ENCODE results near the gene GOLGA6L26.
"Not testable (repeated sequence)": the region's sequence is repeated elsewhere in the genome, so short reads cannot be mapped to it uniquely, and the experiment has no call there.

Gene GOLGA6L26, protein sequence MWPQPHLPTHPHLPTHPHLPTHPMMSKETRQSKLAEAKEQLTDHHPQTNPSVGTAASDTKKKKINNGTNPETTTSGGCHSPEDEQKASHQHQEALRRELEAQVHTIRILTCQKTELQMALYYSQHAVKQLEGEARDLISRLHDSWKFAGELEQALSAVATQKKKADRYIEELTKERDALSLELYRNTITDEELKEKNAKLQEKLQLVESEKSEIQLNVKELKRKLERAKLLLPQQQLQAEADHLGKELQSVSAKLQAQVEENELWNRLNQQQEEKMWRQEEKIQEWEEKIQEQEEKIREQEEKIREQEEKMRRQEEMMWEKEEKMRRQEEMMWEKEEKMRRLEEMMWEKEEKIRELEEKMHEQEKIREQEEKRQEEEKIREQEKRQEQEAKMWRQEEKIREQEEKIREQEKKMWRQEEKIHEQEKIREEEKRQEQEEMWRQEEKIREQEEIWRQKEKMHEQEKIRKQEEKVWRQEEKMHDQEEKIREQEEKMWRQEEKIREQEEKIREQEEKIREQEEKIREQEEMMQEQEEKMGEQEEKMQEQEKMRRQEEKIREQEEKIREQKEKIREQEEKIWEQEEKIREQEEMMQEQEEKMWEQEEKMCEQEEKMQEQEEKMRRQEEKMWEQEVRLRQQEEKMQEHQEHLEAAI

GRCh38 chr15:23334096-23334495, at the start of gene GOLGA6L26:
Gene GOLGA6L26 (minus strand): TSS chr15:23334196. CDS start chr15:23334135, 61 bp downstream.
- DNase-seq, result not testable (repeated sequence)

DNA sequence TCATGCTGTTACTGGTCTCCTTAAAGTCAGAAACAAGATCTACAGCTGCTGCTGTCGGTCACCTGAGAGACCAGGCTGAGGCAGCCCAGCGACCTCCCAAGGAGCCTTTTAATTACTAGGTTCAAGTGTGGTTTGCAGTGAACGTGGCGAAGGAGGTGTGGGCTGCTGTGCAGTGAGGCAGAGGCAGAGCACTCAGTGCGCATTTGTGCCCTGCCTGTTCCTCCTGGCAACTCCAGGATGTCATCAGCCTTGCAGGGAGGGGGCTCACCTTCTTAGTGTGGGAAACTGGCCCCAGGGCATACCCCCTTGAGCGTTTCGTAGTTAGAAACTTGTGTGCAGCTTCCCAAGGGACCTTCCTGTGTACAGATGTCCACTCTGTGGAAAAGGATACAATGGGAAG, 47.2 kb upstream of the GOLGA6L26 start:
- not testable (repeated sequence) for DNase-seq

- not testable (repeated sequence) for DNase-seq
These were observed 46.7 kb upstream of the GOLGA6L26 start for GRCh38 chr15:23380700-23381099.

DNA sequence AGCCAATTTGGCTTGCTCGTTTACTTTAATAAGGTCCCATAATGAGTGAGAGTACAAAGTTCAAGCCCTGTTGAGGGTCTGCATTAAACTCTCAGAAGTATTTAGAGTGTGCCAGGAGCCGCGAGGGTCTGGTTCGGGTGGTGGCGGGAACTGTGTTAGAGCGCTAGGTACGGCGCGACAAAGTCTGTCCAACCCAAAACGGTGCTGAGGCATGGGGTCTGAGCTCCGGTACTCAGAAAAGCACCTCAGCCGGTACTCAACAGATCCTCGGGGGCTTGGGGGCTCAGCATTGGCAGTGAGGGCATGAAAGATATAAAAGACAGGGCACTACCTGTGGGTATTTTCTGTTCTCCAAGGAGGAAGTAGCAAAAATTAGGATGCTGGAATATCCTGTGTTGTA, 45.0 kb upstream of the GOLGA6L26 start:
- DNase-seq, result not testable (repeated sequence)

DNA sequence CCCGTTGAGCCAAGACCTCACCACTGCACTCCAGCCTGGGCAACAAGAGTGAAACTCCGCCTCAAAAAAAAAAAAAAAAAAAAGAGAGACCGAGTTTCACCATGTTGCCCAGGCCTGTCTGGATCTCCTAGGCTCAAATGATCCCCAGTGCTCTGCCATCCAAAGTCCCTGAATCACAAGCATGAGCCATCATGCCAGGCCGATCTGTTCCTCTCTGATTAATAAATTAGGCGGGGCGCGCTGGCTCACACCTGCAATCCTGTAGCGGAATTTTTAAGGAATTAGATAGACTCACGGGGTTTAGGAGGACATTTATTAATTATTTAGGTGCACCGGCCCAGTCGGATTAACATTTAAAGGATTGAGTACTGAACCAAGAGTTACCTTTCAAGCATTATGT, 40.2 kb upstream of the GOLGA6L26 start:
- DNase-seq, result not testable (repeated sequence)

DNA sequence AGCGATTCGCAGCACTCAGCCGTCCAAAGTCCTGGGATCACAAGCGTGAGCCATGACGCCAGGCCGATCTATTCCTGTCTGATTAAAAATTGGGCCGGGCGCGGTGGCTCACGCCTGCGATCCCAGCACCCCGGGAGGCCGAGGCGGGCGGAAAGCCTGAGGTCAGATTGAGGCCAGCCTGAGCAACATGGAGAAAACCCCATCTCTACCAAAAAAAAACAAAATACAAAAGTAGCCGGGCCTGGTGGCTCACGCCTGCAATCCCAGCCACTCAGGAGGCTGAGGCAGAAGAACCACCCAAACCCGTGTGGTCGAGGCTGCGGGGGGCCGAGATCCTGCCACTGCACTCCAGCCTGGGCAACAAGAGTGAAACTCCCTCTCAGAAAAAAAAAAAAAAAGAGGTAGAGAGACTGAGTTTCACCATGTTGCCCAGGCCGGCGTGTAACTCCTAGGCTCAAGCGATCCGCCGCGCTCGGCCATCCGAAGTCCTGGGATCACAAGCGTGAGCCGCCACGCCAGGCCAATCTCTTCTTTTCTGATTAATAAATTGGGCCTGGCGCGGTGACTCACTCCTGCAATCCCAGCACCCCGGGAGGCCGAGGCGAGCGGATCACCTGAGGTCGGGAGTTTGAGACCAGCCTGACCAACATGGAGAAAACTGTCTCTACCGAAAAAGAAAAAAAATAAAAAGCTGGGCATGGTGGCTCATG, 39.0 kb upstream of the GOLGA6L26 start:
- DNase-seq, result not testable (repeated sequence)

DNA sequence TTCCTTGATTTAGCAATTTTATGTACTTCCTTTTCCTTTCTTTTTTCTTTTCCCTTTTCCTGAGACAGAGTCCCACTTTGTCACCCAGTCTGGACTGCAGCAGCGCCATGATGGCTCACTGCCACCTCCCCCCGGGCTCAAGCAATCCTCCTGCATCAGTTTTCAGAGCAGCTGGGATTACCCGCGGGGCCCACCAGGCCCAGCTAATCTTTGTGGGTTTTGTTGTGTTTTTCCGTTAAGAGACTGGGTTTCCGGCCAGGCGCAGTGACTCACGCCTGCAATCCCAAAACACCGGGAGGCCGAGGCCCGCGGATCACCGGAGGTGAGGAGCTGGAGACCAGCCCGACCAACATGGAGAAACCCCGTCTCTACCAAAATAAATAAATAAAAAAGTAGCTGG, 38.3 kb upstream of the GOLGA6L26 start:
- no peak for DNase-seq

DNA sequence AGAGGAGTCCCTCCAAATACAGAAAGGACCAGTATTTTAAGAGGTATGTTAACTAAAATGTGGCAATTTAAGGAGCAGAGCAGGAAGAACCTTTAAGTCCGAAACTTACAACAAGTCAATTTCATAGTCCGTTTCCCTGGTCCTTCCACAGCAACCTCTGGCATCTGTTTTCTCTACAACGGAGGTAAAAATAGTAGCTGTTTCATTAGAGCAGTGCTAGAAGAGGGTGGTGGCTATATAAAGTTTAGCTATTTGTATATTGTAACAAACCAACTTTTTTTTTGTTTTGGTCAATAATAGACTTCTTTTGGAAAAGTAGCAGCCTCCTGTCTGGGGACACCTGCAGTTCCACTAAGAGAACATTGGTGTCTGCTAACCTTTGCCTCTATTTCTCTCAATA, 37.9 kb upstream of the GOLGA6L26 start:
- not testable (repeated sequence) for DNase-seq

- not testable (repeated sequence) for DNase-seq
These were observed 37.1 kb upstream of the GOLGA6L26 start for GRCh38 chr15:23371134-23371533.

GRCh38 chr15:23370578-23370977, 36.6 kb upstream of the GOLGA6L26 start:
- no peak for DNase-seq

DNA sequence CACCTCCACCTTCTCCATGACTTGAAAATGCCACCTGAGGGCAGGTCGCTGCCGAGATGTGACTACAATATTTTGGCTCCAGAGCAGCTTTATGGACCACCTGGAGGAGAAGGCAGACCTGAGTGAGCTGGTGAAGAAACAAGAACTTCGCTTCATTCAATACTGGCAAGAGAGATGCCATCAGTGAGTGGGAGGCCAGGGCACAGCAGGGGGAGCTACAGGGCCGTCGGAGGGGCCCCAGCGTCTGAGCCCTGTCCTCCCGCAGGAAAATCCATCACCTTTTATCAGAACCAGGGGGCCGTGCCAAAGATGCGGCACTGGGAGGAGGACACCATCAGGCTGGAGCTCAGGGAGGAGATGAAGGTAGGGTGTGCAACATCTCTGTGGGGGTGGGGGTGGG, 30.3 kb upstream of the GOLGA6L26 start:
- not testable (repeated sequence) for DNase-seq

GRCh38 chr15:23362622-23363021, 28.6 kb upstream of the GOLGA6L26 start:
- not testable (repeated sequence) for DNase-seq

DNA sequence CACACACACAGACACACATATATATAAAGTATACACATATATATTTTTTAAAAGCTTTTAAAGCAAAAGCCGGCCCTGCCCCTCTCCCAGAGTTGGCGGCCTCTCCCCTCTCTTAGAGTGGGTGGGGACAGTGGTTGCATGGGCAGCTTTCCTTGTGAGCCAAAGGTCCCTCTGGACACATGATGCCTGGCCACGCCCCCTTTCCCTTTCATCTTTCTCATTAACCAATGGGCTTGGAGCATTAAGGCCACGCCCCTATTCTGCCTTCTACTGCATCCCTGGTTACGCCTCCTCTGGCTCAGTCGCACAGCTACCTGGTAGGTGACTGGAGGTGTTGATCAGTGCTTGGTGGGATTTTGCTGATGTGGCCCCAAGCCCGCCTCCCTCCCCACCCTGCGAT, 20.5 kb upstream of the GOLGA6L26 start, which contains the start of gene GOLGA8S:
TSS of gene GOLGA8S (plus strand) at position 301 of the 400 bp plus-strand sequence. CDS start at position 363, 62 bp downstream.
- DNase-seq, result not testable (repeated sequence)

DNA sequence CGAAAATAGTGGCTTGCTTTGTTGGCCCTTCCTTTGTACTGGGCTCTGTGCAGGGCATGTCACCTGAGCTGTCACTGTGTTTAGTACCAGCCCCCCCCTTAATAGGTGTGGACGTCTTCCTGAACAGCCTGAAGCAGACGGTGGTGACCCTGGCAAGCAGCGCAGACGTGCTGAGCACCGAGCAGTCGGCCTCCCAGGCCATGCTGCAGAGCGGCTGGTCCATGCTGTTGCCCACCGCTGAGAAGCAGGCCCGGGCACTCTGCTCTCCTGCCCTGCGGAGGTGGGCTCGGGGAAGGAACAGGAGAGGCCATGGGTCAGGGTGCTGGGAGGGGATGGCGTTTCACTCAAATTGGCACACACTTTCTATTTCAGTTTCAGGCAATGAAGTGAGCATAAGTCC, 22.8 kb downstream of the GOLGA6L26 start:
- DNase-seq, result not testable (repeated sequence)

DNA sequence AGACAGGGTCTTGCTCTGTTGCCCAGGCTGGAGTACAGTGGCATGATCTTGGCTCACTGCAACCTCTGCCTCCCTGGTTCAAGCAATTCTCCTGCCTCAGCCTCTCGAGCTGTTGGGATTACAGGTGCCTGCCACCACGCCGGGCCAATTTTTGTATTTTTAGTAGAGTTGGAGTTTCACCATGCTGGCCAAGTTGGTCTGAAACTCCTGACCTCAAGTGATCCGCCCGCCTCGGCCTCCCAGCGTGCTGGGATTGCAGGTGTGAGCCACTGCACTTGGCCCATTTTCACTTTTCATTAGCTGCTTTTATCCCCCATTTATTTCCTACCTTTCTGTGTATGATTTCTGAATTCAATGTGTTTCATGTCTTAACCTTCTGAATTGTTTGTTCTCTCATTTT, 28.1 kb downstream of the GOLGA6L26 start:
- not testable (repeated sequence) for DNase-seq

DNA sequence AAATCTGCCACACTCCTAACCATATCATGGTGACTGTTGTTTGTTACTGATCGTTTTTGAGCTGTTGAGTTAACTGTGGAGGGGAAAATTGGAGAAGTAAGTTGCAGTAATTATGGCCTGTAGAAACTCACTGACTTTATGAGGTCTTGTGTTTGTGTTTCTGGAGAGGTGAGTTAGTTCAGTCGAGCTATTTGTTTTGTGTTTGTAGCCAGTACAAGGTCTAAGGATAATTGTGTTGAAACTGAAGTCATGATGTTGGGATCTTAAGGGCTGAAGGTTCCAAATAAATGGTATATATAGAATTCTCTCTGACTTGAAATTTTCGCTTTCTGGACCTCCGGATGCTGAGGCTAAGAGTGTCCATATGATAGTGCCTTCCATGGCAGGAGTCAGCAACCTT, 29.2 kb downstream of the GOLGA6L26 start:
- DNase-seq, result not testable (repeated sequence)

- DNase-seq, result not testable (repeated sequence)
These were observed 29.7 kb downstream of the GOLGA6L26 start for GRCh38 chr15:23304267-23304666.

DNA sequence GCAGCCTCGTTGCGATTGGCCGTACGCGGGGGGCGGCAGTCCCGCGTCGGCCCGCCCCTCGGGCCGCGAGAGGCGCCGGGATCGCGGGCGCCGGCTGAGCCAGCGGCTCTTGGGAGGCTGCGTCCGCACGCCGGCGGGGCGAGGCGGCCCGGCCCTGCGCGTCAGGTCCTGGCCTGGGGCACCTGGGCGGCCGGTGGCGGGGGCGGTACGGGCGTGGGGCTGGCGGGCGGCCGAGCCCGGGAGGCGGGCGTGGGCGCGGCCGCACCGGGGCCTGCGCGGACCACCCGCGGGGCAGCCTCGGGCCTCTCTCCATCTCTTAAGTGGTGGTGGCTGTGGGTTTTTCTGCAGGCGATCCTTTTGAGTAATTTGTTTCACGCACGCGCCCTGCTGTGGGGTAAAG, 30.3 kb downstream of the GOLGA6L26 start:
- not testable (repeated sequence) for DNase-seq

DNA sequence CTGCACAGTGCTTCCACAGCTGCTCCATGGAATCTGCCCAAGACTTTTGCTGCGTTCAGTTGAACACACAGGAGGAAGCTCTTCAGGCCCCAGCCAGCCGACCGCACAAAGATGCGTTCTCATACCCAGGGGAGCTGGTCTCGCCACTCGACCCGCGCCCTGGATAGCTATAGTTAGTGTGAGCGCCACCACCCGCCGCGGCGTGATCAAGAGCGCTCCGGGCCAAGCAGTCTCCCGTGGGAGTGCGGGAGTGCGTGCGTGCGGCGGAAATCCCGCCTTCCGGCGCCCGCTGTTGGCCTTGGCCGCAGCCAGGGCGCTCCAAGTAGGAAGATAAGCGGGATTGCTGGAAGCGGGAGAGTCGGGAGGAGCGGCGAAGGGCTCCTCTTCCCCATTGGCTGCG, 30.8 kb downstream of the GOLGA6L26 start:
- not testable (repeated sequence) for DNase-seq

Measured in NCI-H2029 treated with DMSO at 0.1 percent for 48 hours (cell line).